ENCODE data around the gene IER5.

IER5 gene

DNA sequence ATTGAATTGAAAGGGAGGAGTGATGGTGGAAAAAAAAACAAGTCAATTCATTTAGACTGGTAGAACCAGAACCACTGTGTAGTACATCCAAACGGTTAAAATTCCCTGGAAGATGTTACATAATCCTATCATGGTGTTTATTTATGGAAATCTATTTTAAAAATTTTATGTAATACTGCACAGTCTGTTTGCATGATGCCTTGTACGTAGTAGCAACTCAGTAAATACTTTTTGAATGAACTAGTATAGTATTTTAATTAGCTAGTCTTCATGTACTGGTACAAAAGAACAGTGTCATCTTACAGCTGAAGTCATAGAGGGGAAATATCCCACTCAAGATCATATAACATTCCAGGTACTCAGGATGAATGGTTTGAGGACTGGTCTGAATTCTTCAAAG, 27.0 kb upstream of the IER5 start:
- peaks cover 4% of the 10 kb centered on the region for H3K27me3 Mint-ChIP-seq (ENCODE audit: low read depth)
- H3K27ac Mint-ChIP-seq: no peak overlapping the region
- peaks cover 5% of the 10 kb centered on the region for H3K9me3 Mint-ChIP-seq
- no peak for TF ChIP-seq CTCF (IDR thresholded peaks at IDR 0.05; ENCODE audit: unreplicated experiment in 3 of 3)
- H3K4me1 Mint-ChIP-seq: peaks cover 15% of the 10 kb centered on the region
- H3K36me3 Mint-ChIP-seq (ENCODE audit: low read depth): no peaks in the 10 kb centered on the region
- no peak overlapping the region for H3K4me3 Mint-ChIP-seq

DNA sequence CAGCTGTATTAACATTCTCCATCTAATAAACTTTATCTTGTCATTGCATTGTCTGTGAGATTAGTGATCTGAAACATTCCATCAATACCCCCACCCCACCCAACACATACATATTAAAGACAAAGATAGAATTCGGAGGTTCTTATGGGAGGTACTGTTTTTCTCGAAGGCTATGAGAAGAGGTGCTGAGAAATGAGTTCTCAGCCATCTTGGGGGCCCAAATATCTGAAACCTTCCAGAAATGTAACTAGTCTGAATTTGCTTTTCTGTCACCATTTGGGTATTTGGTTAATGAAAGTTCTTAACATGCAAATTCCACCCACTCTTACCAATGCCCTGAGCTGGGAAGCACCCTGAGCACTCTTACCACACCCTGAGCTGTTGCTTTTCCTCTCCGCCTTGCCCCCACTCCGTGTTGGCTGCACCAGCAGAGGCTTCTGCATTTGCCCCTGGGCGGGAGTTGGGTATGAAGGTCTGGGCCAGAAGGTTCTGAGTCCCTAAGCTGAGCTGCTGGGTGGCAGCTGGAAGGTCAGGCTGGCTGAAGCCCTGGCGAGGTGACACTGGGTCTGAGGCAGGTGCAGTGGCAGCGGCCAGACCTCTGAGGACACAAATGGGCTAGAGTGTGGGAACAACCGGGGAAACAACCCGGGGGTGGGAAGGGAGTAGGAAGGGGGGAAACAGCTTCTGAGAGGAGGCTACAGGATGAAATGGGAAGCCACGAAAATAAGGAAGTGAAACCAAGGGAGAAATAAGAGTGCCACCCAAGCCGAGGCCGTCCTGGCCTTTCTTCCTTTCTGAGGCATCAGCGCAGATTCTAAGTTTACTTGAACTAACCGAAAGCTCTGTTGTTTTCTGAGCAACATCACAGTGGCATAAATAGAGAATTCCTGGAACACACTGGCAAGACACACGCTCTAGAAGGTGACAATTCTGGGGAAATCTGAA, 26.3 kb upstream of the IER5 start:
- no peak for TF ChIP-seq CTCF (IDR thresholded peaks at IDR 0.05; ENCODE audit: unreplicated experiment in 3 of 3)
- peaks cover 15% of the 10 kb centered on the region for H3K4me1 Mint-ChIP-seq
- H3K36me3 Mint-ChIP-seq (ENCODE audit: low read depth): no peaks in the 10 kb centered on the region
- peaks cover 4% of the 10 kb centered on the region for H3K27me3 Mint-ChIP-seq (ENCODE audit: low read depth)
- peaks cover 5% of the 10 kb centered on the region for H3K9me3 Mint-ChIP-seq
- no peak overlapping the region for H3K4me3 Mint-ChIP-seq
- H3K27ac Mint-ChIP-seq: no peak overlapping the region

DNA sequence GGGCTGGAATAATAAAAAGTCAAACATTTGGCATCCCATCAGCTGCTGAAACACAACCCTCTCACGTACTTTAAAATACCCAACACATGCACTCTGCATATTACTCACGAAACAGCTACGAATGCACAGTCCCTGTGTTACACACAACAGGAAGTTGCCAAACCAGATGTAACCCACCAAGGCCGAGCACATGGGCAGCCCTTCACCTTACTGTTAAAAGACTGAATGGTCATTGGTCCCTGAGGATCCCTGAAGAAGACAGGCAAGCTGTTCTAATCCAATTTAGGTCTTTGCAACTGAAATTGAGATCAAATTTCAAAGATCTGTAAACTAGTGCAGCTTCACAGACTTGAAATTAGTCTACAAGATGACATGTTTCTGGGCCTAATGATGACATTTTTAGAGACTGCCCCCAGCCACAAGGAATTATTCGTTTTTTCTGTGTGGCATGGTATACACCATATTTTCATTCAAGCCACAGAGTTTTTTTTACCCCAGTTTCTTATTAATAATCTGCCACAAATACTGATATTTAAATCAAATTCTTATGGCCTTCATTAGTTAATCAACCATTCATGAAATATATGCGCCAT, 25.6 kb upstream of the IER5 start:
- no peak for TF ChIP-seq CTCF (IDR thresholded peaks at IDR 0.05; ENCODE audit: unreplicated experiment in 3 of 3)
- H3K36me3 Mint-ChIP-seq (ENCODE audit: low read depth): no peaks in the 10 kb centered on the region
- peaks cover 5% of the 10 kb centered on the region for H3K9me3 Mint-ChIP-seq
- H3K4me1 Mint-ChIP-seq: peaks cover 15% of the 10 kb centered on the region
- H3K27me3 Mint-ChIP-seq (ENCODE audit: low read depth): peaks cover 4% of the 10 kb centered on the region
- no peak overlapping the region for H3K27ac Mint-ChIP-seq
- H3K4me3 Mint-ChIP-seq: no peak overlapping the region

DNA sequence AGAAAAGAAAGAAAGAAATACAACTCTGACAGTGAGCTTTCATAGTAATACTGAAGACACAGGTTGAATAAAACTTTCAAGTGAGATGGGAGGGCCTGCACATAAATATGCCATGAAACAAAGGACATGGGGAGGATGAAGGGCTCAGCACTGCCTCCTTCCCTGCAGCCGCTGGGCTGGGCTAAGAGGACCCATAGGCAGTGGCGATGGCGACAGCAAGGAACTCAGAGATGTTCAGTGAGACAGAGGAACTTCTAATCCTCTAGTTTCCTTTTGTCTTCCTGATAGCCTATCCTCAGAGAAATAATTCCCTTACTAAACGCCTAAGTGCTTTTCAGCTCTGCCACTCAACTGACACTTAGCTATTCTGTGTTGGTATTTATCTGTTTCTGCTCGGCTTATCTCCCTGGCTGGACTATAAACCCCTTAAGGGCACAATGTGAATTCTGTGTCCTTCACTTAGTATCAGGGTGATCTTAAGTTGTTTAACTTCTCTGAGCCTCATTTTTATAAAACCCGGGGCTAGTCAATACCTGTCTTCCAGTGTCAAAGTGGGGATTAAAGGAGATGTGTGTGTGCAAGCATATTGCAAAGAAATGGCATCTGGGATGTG, 24.4 kb upstream of the IER5 start:
- Mint-ChIP-seq H3K9me3 (peaks cover 5% of the 10 kb centered on the region), H3K4me3 (no peak overlapping the region), H3K27me3 (ENCODE audit: low read depth) (peaks cover 4% of the 10 kb centered on the region), H3K4me1 (peaks cover 15% of the 10 kb centered on the region), H3K27ac (no peak overlapping the region), H3K36me3 (ENCODE audit: low read depth) (no peaks in the 10 kb centered on the region)
- TF ChIP-seq CTCF (IDR thresholded peaks at IDR 0.05; ENCODE audit: unreplicated experiment in 3 of 3): no peak

GRCh38 chr1:181064702-181065101, 23.8 kb upstream of the IER5 start:
- no peak for TF ChIP-seq CTCF (IDR thresholded peaks at IDR 0.05; ENCODE audit: unreplicated experiment in 3 of 3)
- H3K4me3 Mint-ChIP-seq: no peak overlapping the region
- H3K9me3 Mint-ChIP-seq: peaks cover under 1% of the 10 kb centered on the region
- H3K27ac Mint-ChIP-seq: no peak overlapping the region
- H3K4me1 Mint-ChIP-seq: peaks cover 15% of the 10 kb centered on the region
- H3K36me3 Mint-ChIP-seq (ENCODE audit: low read depth): no peaks in the 10 kb centered on the region
- no peaks in the 10 kb centered on the region for H3K27me3 Mint-ChIP-seq (ENCODE audit: low read depth)

Data from nephron (organoid).